ENCODE results near the gene CFAP161. TPM values are rescaled to one million over a fixed set of nuclear protein-coding genes. Genes with fewer than 3 reads are reported as not detected.

Gene CFAP161
- total and polyA plus RNA-seq, 9 of the 15 experiments (the other 6 are each of a cell fraction or from before 2014, with no cell fraction given): 25.8 to 83.3 (median 75.6) TPM

DNA sequence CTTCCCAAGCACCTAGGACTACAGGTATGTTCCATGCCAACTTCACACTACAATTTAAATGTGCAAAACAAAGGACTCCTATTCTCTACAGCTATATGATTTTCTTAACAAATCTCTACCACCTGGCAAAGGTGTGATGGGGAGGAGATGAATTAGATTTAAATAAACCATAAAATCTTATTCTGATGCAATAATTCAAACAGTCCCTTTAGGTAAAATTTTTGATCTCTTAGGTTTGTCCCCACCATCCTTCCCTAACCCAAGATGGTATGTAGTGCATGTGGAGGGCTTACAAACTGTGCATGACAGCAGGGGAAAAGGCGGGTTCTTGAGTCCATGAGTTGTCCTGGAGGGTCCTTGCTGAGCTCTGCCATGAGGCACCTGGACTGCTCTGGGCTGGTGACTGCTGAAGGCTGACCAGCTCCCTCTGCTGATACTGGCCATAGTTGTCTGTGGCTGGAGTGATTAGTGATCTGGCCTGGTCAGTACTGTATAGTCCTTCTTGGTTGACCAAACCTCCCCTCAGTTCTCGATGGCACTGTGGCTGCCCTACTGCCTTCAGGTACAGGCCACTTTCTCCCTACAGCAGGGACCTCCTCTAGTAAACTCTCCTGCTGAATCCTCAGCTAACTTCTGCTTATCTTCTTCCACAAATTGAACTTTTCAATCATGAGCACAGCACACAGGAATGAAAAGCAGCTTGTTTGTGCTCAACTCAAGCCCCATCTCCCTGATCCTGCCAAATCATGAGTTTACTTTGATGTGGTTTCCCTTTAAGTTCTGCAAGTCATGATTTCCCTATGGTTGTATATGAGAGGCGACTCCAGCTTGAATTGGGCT is 30.1 kb downstream of the CFAP161 start (continued):
- TF ChIP-seq, protein P1, sequence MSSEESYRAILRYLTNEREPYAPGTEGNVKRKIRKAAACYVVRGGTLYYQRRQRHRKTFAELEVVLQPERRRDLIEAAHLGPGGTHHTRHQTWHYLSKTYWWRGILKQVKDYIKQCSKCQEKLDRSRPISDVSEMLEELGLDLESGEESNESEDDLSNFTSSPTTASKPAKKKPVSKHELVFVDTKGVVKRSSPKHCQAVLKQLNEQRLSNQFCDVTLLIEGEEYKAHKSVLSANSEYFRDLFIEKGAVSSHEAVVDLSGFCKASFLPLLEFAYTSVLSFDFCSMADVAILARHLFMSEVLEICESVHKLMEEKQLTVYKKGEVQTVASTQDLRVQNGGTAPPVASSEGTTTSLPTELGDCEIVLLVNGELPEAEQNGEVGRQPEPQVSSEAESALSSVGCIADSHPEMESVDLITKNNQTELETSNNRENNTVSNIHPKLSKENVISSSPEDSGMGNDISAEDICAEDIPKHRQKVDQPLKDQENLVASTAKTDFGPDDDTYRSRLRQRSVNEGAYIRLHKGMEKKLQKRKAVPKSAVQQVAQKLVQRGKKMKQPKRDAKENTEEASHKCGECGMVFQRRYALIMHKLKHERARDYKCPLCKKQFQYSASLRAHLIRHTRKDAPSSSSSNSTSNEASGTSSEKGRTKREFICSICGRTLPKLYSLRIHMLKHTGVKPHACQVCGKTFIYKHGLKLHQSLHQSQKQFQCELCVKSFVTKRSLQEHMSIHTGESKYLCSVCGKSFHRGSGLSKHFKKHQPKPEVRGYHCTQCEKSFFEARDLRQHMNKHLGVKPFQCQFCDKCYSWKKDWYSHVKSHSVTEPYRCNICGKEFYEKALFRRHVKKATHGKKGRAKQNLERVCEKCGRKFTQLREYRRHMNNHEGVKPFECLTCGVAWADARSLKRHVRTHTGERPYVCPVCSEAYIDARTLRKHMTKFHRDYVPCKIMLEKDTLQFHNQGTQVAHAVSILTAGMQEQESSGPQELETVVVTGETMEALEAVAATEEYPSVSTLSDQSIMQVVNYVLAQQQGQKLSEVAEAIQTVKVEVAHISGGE (CRISPR knock-in tag; IDR thresholded peaks at IDR 0.05): no peak
- TF ChIP-seq, protein P2, sequence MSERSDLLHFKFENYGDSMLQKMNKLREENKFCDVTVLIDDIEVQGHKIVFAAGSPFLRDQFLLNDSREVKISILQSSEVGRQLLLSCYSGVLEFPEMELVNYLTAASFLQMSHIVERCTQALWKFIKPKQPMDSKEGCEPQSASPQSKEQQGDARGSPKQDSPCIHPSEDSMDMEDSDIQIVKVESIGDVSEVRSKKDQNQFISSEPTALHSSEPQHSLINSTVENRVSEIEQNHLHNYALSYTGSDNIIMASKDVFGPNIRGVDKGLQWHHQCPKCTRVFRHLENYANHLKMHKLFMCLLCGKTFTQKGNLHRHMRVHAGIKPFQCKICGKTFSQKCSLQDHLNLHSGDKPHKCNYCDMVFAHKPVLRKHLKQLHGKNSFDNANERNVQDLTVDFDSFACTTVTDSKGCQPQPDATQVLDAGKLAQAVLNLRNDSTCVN (CRISPR knock-in tag; IDR thresholded peaks at IDR 0.05): no peak
- TF ChIP-seq, protein P3, sequence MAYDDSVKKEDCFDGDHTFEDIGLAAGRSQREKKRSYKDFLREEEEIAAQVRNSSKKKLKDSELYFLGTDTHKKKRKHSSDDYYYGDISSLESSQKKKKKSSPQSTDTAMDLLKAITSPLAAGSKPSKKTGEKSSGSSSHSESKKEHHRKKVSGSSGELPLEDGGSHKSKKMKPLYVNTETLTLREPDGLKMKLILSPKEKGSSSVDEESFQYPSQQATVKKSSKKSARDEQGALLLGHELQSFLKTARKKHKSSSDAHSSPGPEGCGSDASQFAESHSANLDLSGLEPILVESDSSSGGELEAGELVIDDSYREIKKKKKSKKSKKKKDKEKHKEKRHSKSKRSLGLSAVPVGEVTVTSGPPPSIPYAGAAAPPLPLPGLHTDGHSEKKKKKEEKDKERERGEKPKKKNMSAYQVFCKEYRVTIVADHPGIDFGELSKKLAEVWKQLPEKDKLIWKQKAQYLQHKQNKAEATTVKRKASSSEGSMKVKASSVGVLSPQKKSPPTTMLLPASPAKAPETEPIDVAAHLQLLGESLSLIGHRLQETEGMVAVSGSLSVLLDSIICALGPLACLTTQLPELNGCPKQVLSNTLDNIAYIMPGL (CRISPR knock-in tag; IDR thresholded peaks at IDR 0.05): no peak
- TF ChIP-seq BHLHE40 (IDR thresholded peaks at IDR 0.05; ENCODE audit: low read length): no peak
- TF ChIP-seq, protein P4, sequence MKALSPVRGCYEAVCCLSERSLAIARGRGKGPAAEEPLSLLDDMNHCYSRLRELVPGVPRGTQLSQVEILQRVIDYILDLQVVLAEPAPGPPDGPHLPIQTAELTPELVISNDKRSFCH (CRISPR knock-in tag; IDR thresholded peaks at IDR 0.05): no peak
- TF ChIP-seq, protein P4 (tag; IDR thresholded peaks at IDR 0.05): no peak
- TF ChIP-seq CEBPG (CRISPR knock-in tag; IDR thresholded peaks at IDR 0.05): peak; percentile 36; the same call in 1 of the 2 replicates
- peak; percentile 41 to 66; a peak in 3 of 4 replicates for TF ChIP-seq CEBPG (tag; conservative IDR thresholded peaks at IDR 0.05 in 1 of 2, IDR thresholded peaks at IDR 0.05 in 1 of 2)
- TF ChIP-seq, protein P5, sequence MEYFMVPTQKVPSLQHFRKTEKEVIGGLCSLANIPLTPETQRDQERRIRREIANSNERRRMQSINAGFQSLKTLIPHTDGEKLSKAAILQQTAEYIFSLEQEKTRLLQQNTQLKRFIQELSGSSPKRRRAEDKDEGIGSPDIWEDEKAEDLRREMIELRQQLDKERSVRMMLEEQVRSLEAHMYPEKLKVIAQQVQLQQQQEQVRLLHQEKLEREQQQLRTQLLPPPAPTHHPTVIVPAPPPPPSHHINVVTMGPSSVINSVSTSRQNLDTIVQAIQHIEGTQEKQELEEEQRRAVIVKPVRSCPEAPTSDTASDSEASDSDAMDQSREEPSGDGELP (CRISPR knock-in tag; IDR thresholded peaks at IDR 0.05; ENCODE audit: borderline replicate concordance): 0 out of 2 replicates have a peak, but pooled peaks have one; percentile 19
- TF ChIP-seq, protein P6, sequence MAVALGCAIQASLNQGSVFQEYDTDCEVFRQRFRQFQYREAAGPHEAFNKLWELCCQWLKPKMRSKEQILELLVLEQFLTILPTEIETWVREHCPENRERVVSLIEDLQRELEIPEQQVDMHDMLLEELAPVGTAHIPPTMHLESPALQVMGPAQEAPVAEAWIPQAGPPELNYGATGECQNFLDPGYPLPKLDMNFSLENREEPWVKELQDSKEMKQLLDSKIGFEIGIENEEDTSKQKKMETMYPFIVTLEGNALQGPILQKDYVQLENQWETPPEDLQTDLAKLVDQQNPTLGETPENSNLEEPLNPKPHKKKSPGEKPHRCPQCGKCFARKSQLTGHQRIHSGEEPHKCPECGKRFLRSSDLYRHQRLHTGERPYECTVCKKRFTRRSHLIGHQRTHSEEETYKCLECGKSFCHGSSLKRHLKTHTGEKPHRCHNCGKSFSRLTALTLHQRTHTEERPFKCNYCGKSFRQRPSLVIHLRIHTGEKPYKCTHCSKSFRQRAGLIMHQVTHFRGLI (CRISPR knock-in tag; IDR thresholded peaks at IDR 0.05): no peak
- TF ChIP-seq MCM7 (IDR thresholded peaks at IDR 0.05): no peak
- TF ChIP-seq CSDE1 (IDR thresholded peaks at IDR 0.05): no peak
- no peak for TF ChIP-seq FUS (optimal IDR thresholded peaks at IDR 0.05; ENCODE audit: low read depth, low read length)
- no peak for TF ChIP-seq PYGO2 (tag; IDR thresholded peaks at IDR 0.05)
- no peak for TF ChIP-seq ETV5 (CRISPR knock-in tag; IDR thresholded peaks at IDR 0.05; ENCODE audit: low read depth)
